GM18868 (cell line): ENCODE measurements around the gene PIP5KL1.

Source experiments
- ATAC-seq: cut with Tn5 transposase; IDR thresholded peaks from one replicate; pipeline ENCODE4 v1.9.1; 2021; ENCODE audit warnings: mild to moderate bottlenecking, moderate library complexity; ENCODE audit not compliant: unreplicated experiment

The PIP5KL1 gene

GRCh38 chr9:127950513-127951289 lies 20.1 kb upstream of the PIP5KL1 start:
- ATAC-seq = no peak

GRCh38 chr9:127949827-127950512 lies 19.4 kb upstream of the PIP5KL1 start:
- ATAC-seq = no peak

- ATAC-seq = no peak
Measured at GRCh38 chr9:127947841-127948710, 17.5 kb upstream of the PIP5KL1 start.

- ATAC-seq = no peak
Measured at GRCh38 chr9:127946728-127947127, 16.2 kb upstream of the PIP5KL1 start.

GRCh38 chr9:127945942-127946341 lies 15.4 kb upstream of the PIP5KL1 start:
- no peak for ATAC-seq

- ATAC-seq = no peak
Measured at GRCh38 chr9:127945338-127945737, 14.8 kb upstream of the PIP5KL1 start.

- no peak for ATAC-seq
Measured at GRCh38 chr9:127944586-127945218, 14.1 kb upstream of the PIP5KL1 start.

GRCh38 chr9:127943731-127944144 lies 13.2 kb upstream of the PIP5KL1 start:
- ATAC-seq = peak; percentile 68

- ATAC-seq = no peak
Measured at GRCh38 chr9:127943011-127943662, 12.6 kb upstream of the PIP5KL1 start.

GRCh38 chr9:127942216-127943010 lies 11.8 kb upstream of the PIP5KL1 start:
- ATAC-seq = no peak

GRCh38 chr9:127941961-127942215 lies 11.3 kb upstream of the PIP5KL1 start:
- ATAC-seq = no peak

GRCh38 chr9:127941062-127941960 lies 10.7 kb upstream of the PIP5KL1 start:
- ATAC-seq = no peak

GRCh38 chr9:127940593-127940992 lies 10.0 kb upstream of the PIP5KL1 start:
- no peak for ATAC-seq

GRCh38 chr9:127938298-127938690 lies 7.7 kb upstream of the PIP5KL1 start:
- no peak for ATAC-seq

- ATAC-seq = peak; percentile 90
Measured at GRCh38 chr9:127937388-127938297, 7.1 kb upstream of the PIP5KL1 start, which contains the start of gene DPM2. Gene DPM2, minus strand, starts transcription at chr9:127937854. Its CDS starts 34 bp downstream, at chr9:127937820.

GRCh38 chr9:127937056-127937387 lies 6.4 kb upstream of the PIP5KL1 start:
- ATAC-seq = no peak

- ATAC-seq = no peak
Measured at GRCh38 chr9:127936347-127936852, 5.8 kb upstream of the PIP5KL1 start.

- no peak for ATAC-seq
Measured at GRCh38 chr9:127935765-127936221, 5.2 kb upstream of the PIP5KL1 start.
